ENCODE results near the gene TMEM178B.

The TMEM178B gene

GRCh38 chr7:141409801-141410329, 336.0 kb downstream of the TMEM178B start:
- no peaks in the 10 kb centered on the region for H3K27me3 ChIP-seq (ENCODE audit: insufficient read depth, low read depth)
- no peaks in the 10 kb centered on the region for H3K79me2 ChIP-seq (ENCODE audit: insufficient read depth, low read depth)
- H4K20me1 ChIP-seq (ENCODE audit: insufficient read depth), result no peaks in the 10 kb centered on the region
- TF ChIP-seq, protein P1, sequence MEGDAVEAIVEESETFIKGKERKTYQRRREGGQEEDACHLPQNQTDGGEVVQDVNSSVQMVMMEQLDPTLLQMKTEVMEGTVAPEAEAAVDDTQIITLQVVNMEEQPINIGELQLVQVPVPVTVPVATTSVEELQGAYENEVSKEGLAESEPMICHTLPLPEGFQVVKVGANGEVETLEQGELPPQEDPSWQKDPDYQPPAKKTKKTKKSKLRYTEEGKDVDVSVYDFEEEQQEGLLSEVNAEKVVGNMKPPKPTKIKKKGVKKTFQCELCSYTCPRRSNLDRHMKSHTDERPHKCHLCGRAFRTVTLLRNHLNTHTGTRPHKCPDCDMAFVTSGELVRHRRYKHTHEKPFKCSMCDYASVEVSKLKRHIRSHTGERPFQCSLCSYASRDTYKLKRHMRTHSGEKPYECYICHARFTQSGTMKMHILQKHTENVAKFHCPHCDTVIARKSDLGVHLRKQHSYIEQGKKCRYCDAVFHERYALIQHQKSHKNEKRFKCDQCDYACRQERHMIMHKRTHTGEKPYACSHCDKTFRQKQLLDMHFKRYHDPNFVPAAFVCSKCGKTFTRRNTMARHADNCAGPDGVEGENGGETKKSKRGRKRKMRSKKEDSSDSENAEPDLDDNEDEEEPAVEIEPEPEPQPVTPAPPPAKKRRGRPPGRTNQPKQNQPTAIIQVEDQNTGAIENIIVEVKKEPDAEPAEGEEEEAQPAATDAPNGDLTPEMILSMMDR (conservative IDR thresholded peaks at IDR 0.05; ENCODE audit: low read depth, low read length), result no peak
- no peak overlapping the region for H3K4me3 ChIP-seq (IDR thresholded peaks at IDR 0.05; ENCODE audit: insufficient read depth, low read depth, low read length)
- H3K4me2 ChIP-seq, result no peak overlapping the region
- no peak overlapping the region for H2AFZ ChIP-seq (ENCODE audit: low read depth)
- H3K9ac ChIP-seq, result no peak overlapping the region
- no peak overlapping the region for H3K27ac ChIP-seq
- no peaks in the 10 kb centered on the region for H3K36me3 ChIP-seq (ENCODE audit: insufficient read depth)
- no peaks in the 10 kb centered on the region for H3K4me1 ChIP-seq (ENCODE audit: low read depth, poor library complexity, severe bottlenecking)

DNA sequence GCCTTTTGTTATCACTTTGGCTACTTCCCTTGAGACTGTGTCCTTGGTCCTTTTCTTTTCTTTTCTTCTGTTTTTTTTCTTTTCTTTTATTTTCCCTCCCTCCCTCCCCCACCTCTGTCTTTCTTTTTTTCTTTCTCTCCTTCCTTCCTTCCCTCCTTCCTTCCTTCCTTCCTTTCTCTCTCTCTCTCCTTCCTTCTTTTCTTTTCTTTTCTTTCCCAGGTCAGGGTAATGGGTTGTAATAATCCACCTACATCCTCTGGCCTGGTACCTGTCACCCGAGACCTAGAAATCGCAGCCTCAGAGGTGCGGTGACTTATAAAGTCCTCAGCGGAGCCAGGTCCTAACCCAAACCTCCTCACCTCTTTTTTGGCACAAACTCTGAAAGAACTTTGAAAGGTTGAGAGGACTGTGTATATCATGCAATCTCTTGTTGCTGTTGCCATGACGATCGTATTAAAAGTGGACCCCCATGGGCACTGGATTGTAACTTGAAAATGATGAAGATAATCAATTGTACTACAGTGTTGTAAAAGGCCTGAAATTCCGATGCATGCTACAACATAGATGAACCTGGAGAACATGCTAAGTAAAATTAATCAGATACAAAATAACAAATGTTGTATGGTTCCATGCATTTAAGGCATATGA, 336.6 kb downstream of the TMEM178B start:
- H3K4me1 ChIP-seq (ENCODE audit: low read depth, poor library complexity, severe bottlenecking), result no peaks in the 10 kb centered on the region
- TF ChIP-seq, protein P1 (conservative IDR thresholded peaks at IDR 0.05; ENCODE audit: low read depth, low read length), result no peak
- H2AFZ ChIP-seq (ENCODE audit: low read depth), result no peak overlapping the region
- no peak overlapping the region for H3K9ac ChIP-seq
- H3K27ac ChIP-seq, result no peak overlapping the region
- no peaks in the 10 kb centered on the region for H4K20me1 ChIP-seq (ENCODE audit: insufficient read depth)
- H3K4me2 ChIP-seq, result no peak overlapping the region
- no peak overlapping the region for H3K4me3 ChIP-seq (IDR thresholded peaks at IDR 0.05; ENCODE audit: insufficient read depth, low read depth, low read length)
- H3K36me3 ChIP-seq (ENCODE audit: insufficient read depth), result no peaks in the 10 kb centered on the region
- H3K27me3 ChIP-seq (ENCODE audit: insufficient read depth, low read depth), result no peaks in the 10 kb centered on the region
- H3K79me2 ChIP-seq (ENCODE audit: insufficient read depth, low read depth), result no peaks in the 10 kb centered on the region

GRCh38 chr7:141411133-141411532, 337.3 kb downstream of the TMEM178B start:
- TF ChIP-seq, protein P1 (conservative IDR thresholded peaks at IDR 0.05; ENCODE audit: low read depth, low read length), result no peak
- Histone ChIP-seq H2AFZ (ENCODE audit: low read depth) (no peak overlapping the region), H3K4me2 (no peak overlapping the region), H3K4me1 (ENCODE audit: low read depth, poor library complexity, severe bottlenecking) (no peaks in the 10 kb centered on the region), H3K27me3 (ENCODE audit: insufficient read depth, low read depth) (no peaks in the 10 kb centered on the region), H3K36me3 (ENCODE audit: insufficient read depth) (no peaks in the 10 kb centered on the region), H3K4me3 (IDR thresholded peaks at IDR 0.05; ENCODE audit: insufficient read depth, low read depth, low read length) (no peak overlapping the region), H3K9ac (no peak overlapping the region), H3K27ac (no peak overlapping the region), H3K79me2 (ENCODE audit: insufficient read depth, low read depth) (no peaks in the 10 kb centered on the region), H4K20me1 (ENCODE audit: insufficient read depth) (no peaks in the 10 kb centered on the region)

GRCh38 chr7:141415999-141416398, 342.1 kb downstream of the TMEM178B start:
- H3K4me1 ChIP-seq (ENCODE audit: low read depth, poor library complexity, severe bottlenecking), result no peaks in the 10 kb centered on the region
- no peak overlapping the region for H3K27ac ChIP-seq
- no peaks in the 10 kb centered on the region for H3K27me3 ChIP-seq (ENCODE audit: insufficient read depth, low read depth)
- no peak overlapping the region for H2AFZ ChIP-seq (ENCODE audit: low read depth)
- H3K79me2 ChIP-seq (ENCODE audit: insufficient read depth, low read depth), result no peaks in the 10 kb centered on the region
- no peaks in the 10 kb centered on the region for H3K36me3 ChIP-seq (ENCODE audit: insufficient read depth)
- H3K4me2 ChIP-seq, result no peak overlapping the region
- H4K20me1 ChIP-seq (ENCODE audit: insufficient read depth), result no peaks in the 10 kb centered on the region
- H3K9ac ChIP-seq, result no peak overlapping the region
- TF ChIP-seq, protein P1 (conservative IDR thresholded peaks at IDR 0.05; ENCODE audit: low read depth, low read length), result no peak
- H3K4me3 ChIP-seq (IDR thresholded peaks at IDR 0.05; ENCODE audit: insufficient read depth, low read depth, low read length), result no peak overlapping the region
